ENCODE results near the gene CNTNAP2. TPM values are rescaled to one million over a fixed set of nuclear protein-coding genes. Genes with fewer than 3 reads are reported as not detected.

The CNTNAP2 gene
- total RNA-seq, 6 experiments from 2014 or later = 1.8 to 8.1 (median 3.9) TPM

- H3K4me1 ChIP-seq = peaks cover 0 to 16% (median 5%) of the 10 kb centered on the region in 4 donors
- TF ChIP-seq, protein P1, sequence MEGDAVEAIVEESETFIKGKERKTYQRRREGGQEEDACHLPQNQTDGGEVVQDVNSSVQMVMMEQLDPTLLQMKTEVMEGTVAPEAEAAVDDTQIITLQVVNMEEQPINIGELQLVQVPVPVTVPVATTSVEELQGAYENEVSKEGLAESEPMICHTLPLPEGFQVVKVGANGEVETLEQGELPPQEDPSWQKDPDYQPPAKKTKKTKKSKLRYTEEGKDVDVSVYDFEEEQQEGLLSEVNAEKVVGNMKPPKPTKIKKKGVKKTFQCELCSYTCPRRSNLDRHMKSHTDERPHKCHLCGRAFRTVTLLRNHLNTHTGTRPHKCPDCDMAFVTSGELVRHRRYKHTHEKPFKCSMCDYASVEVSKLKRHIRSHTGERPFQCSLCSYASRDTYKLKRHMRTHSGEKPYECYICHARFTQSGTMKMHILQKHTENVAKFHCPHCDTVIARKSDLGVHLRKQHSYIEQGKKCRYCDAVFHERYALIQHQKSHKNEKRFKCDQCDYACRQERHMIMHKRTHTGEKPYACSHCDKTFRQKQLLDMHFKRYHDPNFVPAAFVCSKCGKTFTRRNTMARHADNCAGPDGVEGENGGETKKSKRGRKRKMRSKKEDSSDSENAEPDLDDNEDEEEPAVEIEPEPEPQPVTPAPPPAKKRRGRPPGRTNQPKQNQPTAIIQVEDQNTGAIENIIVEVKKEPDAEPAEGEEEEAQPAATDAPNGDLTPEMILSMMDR (IDR thresholded peaks at IDR 0.05) = no peak
- TF ChIP-seq POLR2A (IDR thresholded peaks at IDR 0.05) = no peak
- DNase-seq = peak; percentile 76 to 95 (median 93)
- no peak overlapping the region for H3K27ac ChIP-seq
- H3K27me3 ChIP-seq = no peaks in the 10 kb centered on the region
- H3K36me3 ChIP-seq = no peaks in the 10 kb centered on the region
- no peak overlapping the region for H3K4me3 ChIP-seq
- no peaks in the 10 kb centered on the region for H3K9me3 ChIP-seq
- intact Hi-C loops (cut with DNase I) = no loop called here
- peak; percentile 98 to 99 (median 98) for ATAC-seq
- 44% methylated on average over 6 of the region's 6 CpGs for WGBS (ENCODE audit: insufficient coverage, low coverage, low lambda C conversion rate, missing lambda C conversion rate)
Measured at GRCh38 chr7:148153616-148154284, 2037.1 kb downstream of the CNTNAP2 start.

GRCh38 chr7:148155000-148155399, 2038.4 kb downstream of the CNTNAP2 start:
- 31% methylated on average over 8 of the region's 9 CpGs for WGBS (ENCODE audit: insufficient coverage, low coverage, low lambda C conversion rate, missing lambda C conversion rate)
- H3K36me3 ChIP-seq = no peaks in the 10 kb centered on the region
- TF ChIP-seq, protein P1 (IDR thresholded peaks at IDR 0.05) = no peak
- TF ChIP-seq POLR2A (IDR thresholded peaks at IDR 0.05) = no peak
- H3K27ac ChIP-seq = no peak overlapping the region
- intact Hi-C loops (cut with DNase I) = no loop called here
- H3K4me3 ChIP-seq = no peak overlapping the region
- H3K9me3 ChIP-seq = no peaks in the 10 kb centered on the region
- peaks cover 0 to 16% (median 5%) of the 10 kb centered on the region in 4 donors for H3K4me1 ChIP-seq
- H3K27me3 ChIP-seq = no peaks in the 10 kb centered on the region
- ATAC-seq = no peak
- DNase-seq = no peak

DNA sequence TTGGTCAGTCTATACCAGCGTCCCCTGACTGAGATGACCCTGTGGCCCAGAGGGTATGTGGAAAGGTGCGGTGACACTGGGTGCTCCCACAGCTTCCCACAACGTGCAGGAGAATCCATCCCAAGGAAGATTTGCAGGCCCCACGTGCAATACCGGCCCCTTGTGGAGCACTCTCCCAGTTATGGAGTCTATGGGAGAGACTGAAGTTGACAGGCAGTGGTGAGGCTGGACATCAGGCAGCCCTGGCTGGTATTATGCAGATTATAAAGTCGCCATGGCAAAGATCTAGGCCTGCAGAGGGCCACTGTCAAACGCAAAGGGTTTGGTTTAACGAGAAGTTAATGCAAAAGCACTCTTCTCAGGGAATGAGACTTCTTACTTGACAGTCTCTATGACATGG, 2039.2 kb downstream of the CNTNAP2 start:
- intact Hi-C loops (cut with DNase I) = no loop called here
- TF ChIP-seq POLR2A (IDR thresholded peaks at IDR 0.05) = no peak
- TF ChIP-seq, protein P1 (IDR thresholded peaks at IDR 0.05) = no peak

GRCh38 chr7:148156233-148156632, 2039.6 kb downstream of the CNTNAP2 start:
- ATAC-seq (no peak), DNase-seq (no peak)
- H3K9me3 ChIP-seq = no peaks in the 10 kb centered on the region
- TF ChIP-seq, protein P1 (IDR thresholded peaks at IDR 0.05) = no peak
- TF ChIP-seq POLR2A (IDR thresholded peaks at IDR 0.05) = no peak
- H3K27me3 ChIP-seq = no peaks in the 10 kb centered on the region
- 67% methylated on average over 5 of the region's 6 CpGs for WGBS (ENCODE audit: insufficient coverage, low coverage, low lambda C conversion rate, missing lambda C conversion rate)
- H3K4me3 ChIP-seq = no peak overlapping the region
- H3K27ac ChIP-seq = no peak overlapping the region
- H3K4me1 ChIP-seq = peaks cover 0 to 16% (median 5%) of the 10 kb centered on the region in 4 donors
- H3K36me3 ChIP-seq = no peaks in the 10 kb centered on the region
- intact Hi-C loops (cut with DNase I) = no loop called here

More for the DNA sequence above, 2039.2 kb downstream of the CNTNAP2 start:
- no peak overlapping the region for H3K4me3 ChIP-seq
- H3K4me1 ChIP-seq = peaks cover 0 to 16% (median 5%) of the 10 kb centered on the region in 4 donors
- 85% methylated on average over 7 of the region's 8 CpGs for WGBS (ENCODE audit: insufficient coverage, low coverage, low lambda C conversion rate, missing lambda C conversion rate)
- no peak for DNase-seq
- H3K36me3 ChIP-seq = no peaks in the 10 kb centered on the region
- H3K27ac ChIP-seq = no peak overlapping the region
- no peaks in the 10 kb centered on the region for H3K27me3 ChIP-seq
- ATAC-seq = no peak
- no peaks in the 10 kb centered on the region for H3K9me3 ChIP-seq
